ENCODE results near the gene COMMD1.
"Not testable (repeated sequence)": the region's sequence is repeated elsewhere in the genome, so short reads cannot be mapped to it uniquely, and the experiment has no call there.

The COMMD1 gene

GRCh38 chr2:62014102-62014501 lies 108.6 kb downstream of the COMMD1 start:
- DNase-seq (ENCODE audit: low read depth in 3 of 3, low spot score in 1 of 3) = no peak

- DNase-seq (ENCODE audit: low read depth in 3 of 3, low spot score in 1 of 3) = no peak
These were observed 111.5 kb downstream of the COMMD1 start for GRCh38 chr2:62016957-62017356.

GRCh38 chr2:62029910-62030309 lies 124.4 kb downstream of the COMMD1 start:
- DNase-seq (ENCODE audit: low read depth in 3 of 3, low spot score in 1 of 3) = no peak

- DNase-seq (ENCODE audit: low read depth in 3 of 3, low spot score in 1 of 3) = no peak
These were observed 125.4 kb downstream of the COMMD1 start for GRCh38 chr2:62030902-62031301.

- no peak for DNase-seq (ENCODE audit: low read depth in 3 of 3, low spot score in 1 of 3)
These were observed 126.6 kb downstream of the COMMD1 start for GRCh38 chr2:62032096-62032495.

GRCh38 chr2:62034715-62035114 lies 129.2 kb downstream of the COMMD1 start:
- DNase-seq (ENCODE audit: low read depth in 3 of 3, low spot score in 1 of 3) = no peak

- no peak for DNase-seq (ENCODE audit: low read depth in 3 of 3, low spot score in 1 of 3)
These were observed 130.8 kb downstream of the COMMD1 start for GRCh38 chr2:62036229-62036628.

GRCh38 chr2:62036761-62037250 lies 131.3 kb downstream of the COMMD1 start:
- no peak for DNase-seq (ENCODE audit: low read depth in 3 of 3, low spot score in 1 of 3)

- DNase-seq (ENCODE audit: low read depth in 3 of 3, low spot score in 1 of 3) = no peak
These were observed 133.7 kb downstream of the COMMD1 start for GRCh38 chr2:62038975-62039771.

- DNase-seq (ENCODE audit: low read depth in 3 of 3, low spot score in 1 of 3) = no peak
These were observed 135.5 kb downstream of the COMMD1 start for GRCh38 chr2:62040926-62041325.

GRCh38 chr2:62041701-62042385 lies 136.4 kb downstream of the COMMD1 start:
- not testable (repeated sequence) for DNase-seq (ENCODE audit: low read depth in 3 of 3, low spot score in 1 of 3)

GRCh38 chr2:62042400-62042799 lies 136.9 kb downstream of the COMMD1 start:
- DNase-seq (ENCODE audit: low read depth in 3 of 3, low spot score in 1 of 3) = no peak

- DNase-seq (ENCODE audit: low read depth in 3 of 3, low spot score in 1 of 3) = no peak
These were observed 137.5 kb downstream of the COMMD1 start for GRCh38 chr2:62042944-62043343.

- DNase-seq (ENCODE audit: low read depth in 3 of 3, low spot score in 1 of 3) = no peak
These were observed 139.6 kb downstream of the COMMD1 start for GRCh38 chr2:62045017-62045543.

- no peak for DNase-seq (ENCODE audit: low read depth in 3 of 3, low spot score in 1 of 3)
These were observed 140.7 kb downstream of the COMMD1 start for GRCh38 chr2:62046141-62046540.

GRCh38 chr2:62050456-62051045 lies 145.1 kb downstream of the COMMD1 start:
- no peak for DNase-seq (ENCODE audit: low read depth in 3 of 3, low spot score in 1 of 3)

GRCh38 chr2:62054029-62054791 lies 148.7 kb downstream of the COMMD1 start:
- DNase-seq (ENCODE audit: low read depth in 3 of 3, low spot score in 1 of 3) = no peak

GRCh38 chr2:62054916-62055450 lies 149.5 kb downstream of the COMMD1 start:
- DNase-seq (ENCODE audit: low read depth in 3 of 3, low spot score in 1 of 3) = no peak

- no peak for DNase-seq (ENCODE audit: low read depth in 3 of 3, low spot score in 1 of 3)
These were observed 150.4 kb downstream of the COMMD1 start for GRCh38 chr2:62055724-62056336.

- DNase-seq (ENCODE audit: low read depth in 3 of 3, low spot score in 1 of 3) = no peak
These were observed 150.9 kb downstream of the COMMD1 start for GRCh38 chr2:62056341-62056740.
